Spleen (tissue), 7 donors: Measurements from ENCODE around the gene RAB12.

Experiments
- POLR2A ChIP-seq, 3 donors: fragments of 450-650 bp; IDR thresholded peaks; one replicate each; pipeline ENCODE4 v1.5.1; 2017; ENCODE audit warnings: antibody characterized with exemption in 3 of 3, mild to moderate bottlenecking in 1 of 3
- POLR2AphosphoS5 ChIP-seq, 3 donors: sonication (generic); formaldehyde crosslinking; IDR thresholded peaks; one replicate each; pipeline ENCODE4 v1.5.1; 2017; ENCODE audit warnings: antibody characterized with exemption in 3 of 3
- TF ChIP-seq, protein P1 (sequence below), 11 experiments: fragments of 200-600 bp in 7 of 11; fragments of 450-650 bp in 4 of 11; sonication (generic) in 4 of 11; IDR thresholded peaks in 8 of 11; conservative IDR thresholded peaks in 3 of 11; 1 replicate in 7 of 11; 2 replicates in 4 of 11; pipeline versions ENCODE4 v1.4.0 to v1.8.0; 2016 to 2021; ENCODE audit warnings: antibody characterized with exemption in 11 of 11, inconsistent platforms in 4 of 11, mild to moderate bottlenecking in 1 of 11
- donor health status: DM: no; HTN: no; CAD: no; lungs with moderate emphysema.
- donor health status: DM: no; HTN: no; CAD: no.
- donor health status: DM: no; HTN: no; CAD: no.

DNA sequence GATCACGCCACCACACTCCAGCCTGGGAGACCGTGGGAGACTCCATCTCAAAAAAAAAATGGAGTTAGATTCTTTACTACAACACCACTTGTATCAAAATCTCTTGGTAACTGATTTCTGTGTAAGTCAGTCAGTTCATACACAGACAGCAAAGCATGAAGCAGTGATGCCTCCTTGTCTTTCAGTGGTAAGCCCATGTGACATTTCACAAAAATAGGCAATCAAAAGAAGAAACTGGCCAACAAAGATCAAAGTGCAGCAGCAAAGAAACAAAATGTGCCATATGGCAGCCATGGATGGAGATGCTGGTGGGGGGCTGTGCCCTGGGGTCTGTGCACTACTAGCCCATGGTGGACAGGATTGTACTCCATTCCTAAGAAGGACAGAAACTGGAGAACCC lies 6.7 kb upstream of the RAB12 start:
- TF ChIP-seq, protein P1, sequence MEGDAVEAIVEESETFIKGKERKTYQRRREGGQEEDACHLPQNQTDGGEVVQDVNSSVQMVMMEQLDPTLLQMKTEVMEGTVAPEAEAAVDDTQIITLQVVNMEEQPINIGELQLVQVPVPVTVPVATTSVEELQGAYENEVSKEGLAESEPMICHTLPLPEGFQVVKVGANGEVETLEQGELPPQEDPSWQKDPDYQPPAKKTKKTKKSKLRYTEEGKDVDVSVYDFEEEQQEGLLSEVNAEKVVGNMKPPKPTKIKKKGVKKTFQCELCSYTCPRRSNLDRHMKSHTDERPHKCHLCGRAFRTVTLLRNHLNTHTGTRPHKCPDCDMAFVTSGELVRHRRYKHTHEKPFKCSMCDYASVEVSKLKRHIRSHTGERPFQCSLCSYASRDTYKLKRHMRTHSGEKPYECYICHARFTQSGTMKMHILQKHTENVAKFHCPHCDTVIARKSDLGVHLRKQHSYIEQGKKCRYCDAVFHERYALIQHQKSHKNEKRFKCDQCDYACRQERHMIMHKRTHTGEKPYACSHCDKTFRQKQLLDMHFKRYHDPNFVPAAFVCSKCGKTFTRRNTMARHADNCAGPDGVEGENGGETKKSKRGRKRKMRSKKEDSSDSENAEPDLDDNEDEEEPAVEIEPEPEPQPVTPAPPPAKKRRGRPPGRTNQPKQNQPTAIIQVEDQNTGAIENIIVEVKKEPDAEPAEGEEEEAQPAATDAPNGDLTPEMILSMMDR (IDR thresholded peaks at IDR 0.05 in 8 of 11, conservative IDR thresholded peaks at IDR 0.05 in 3 of 11) = no peak
- TF ChIP-seq POLR2A (IDR thresholded peaks at IDR 0.05) (no peak), POLR2AphosphoS5 (IDR thresholded peaks at IDR 0.05) (no peak)
